ENCODE measurements around the gene MRC2.

GRCh38 chr17:62641951-62642350 is 14.5 kb downstream of the MRC2 start:
- TF ChIP-seq EZH2phosphoT487 (IDR thresholded peaks at IDR 0.05; ENCODE audit: insufficient read depth, low read depth) (no peak), EZH2 (IDR thresholded peaks at IDR 0.05; ENCODE audit: insufficient read depth, poor library complexity, severe bottlenecking) (no peak)

Measured in GM23248 (cell line).